H1 (cell line): ENCODE results near the gene ACKR3.

Source experiments
- CTCF ChIP-seq, 3 experiments: IDR thresholded peaks; 1 replicate in 2 of 3; 2 replicates in 1 of 3; pipeline versions ENCODE4 v1.5.1 to v1.6.1; 2011; ENCODE audit warnings: low read length in 3 of 3, mild to moderate bottlenecking in 3 of 3, inconsistent platforms in 2 of 3, low read depth in 1 of 3, moderate library complexity in 1 of 3; ENCODE audit not compliant: insufficient read depth in 1 of 3; ENCODE audit errors: control extremely low read depth in 1 of 3
- E2F6 ChIP-seq: IDR thresholded peaks from 2 replicates; pipeline ENCODE4 v1.6.1; 2012; ENCODE audit warnings: inconsistent platforms
- EZH2 ChIP-seq: fragments of 200-600 bp; sonication (generic); IDR thresholded peaks from 2 replicates; pipeline ENCODE4 v1.7.1; 2012; ENCODE audit warnings: low read depth, mild to moderate bottlenecking, moderate library complexity, low read length, inconsistent platforms; ENCODE audit not compliant: severe bottlenecking
- RAD21 ChIP-seq, 2 experiments: IDR thresholded peaks in 1 of 2; conservative IDR thresholded peaks in 1 of 2; 2 replicates each; pipeline ENCODE4 v1.6.1; 2011; ENCODE audit warnings: low read depth in 2 of 2, low read length in 2 of 2, improper control_type of control experiment in 1 of 2, inconsistent platforms in 1 of 2, mild to moderate bottlenecking in 1 of 2, moderate library complexity in 1 of 2
- TAF1 ChIP-seq: IDR thresholded peaks from 2 replicates; pipeline ENCODE4 v1.6.1; 2011; ENCODE audit warnings: mild to moderate bottlenecking, low read depth, low read length

GRCh38 chr2:236608710-236609109, 39.1 kb downstream of the ACKR3 start:
- TF ChIP-seq CTCF (IDR thresholded peaks at IDR 0.05; ENCODE audit: control extremely low read depth in 1 of 3, insufficient read depth in 1 of 3, low read depth in 1 of 3, low read length in 3 of 3) (no peak), RAD21 (IDR thresholded peaks at IDR 0.05 in 1 of 2, conservative IDR thresholded peaks at IDR 0.05 in 1 of 2; ENCODE audit: low read depth in 2 of 2, low read length in 2 of 2) (no peak), E2F6 (no peak), TAF1 (no peak), EZH2 (no peak)
